Activated T-cell treated with anti-CD3 and anti-CD28 coated beads for 24 hours (primary cell): ENCODE measurements around the gene ATP2B2.
"Not testable (repeated sequence)": the region's sequence is repeated elsewhere in the genome, so short reads cannot be mapped to it uniquely, and the experiment has no call there.

ENCODE experiments used
- DNase-seq: peaks from one replicate; pipeline ENCODE4 v3.0.0-alpha.2; 2020; ENCODE audit warnings: low read depth

ATP2B2 gene

GRCh38 chr3:10321630-10322351, 183.6 kb downstream of the ATP2B2 start:
- DNase-seq: no peak

DNA sequence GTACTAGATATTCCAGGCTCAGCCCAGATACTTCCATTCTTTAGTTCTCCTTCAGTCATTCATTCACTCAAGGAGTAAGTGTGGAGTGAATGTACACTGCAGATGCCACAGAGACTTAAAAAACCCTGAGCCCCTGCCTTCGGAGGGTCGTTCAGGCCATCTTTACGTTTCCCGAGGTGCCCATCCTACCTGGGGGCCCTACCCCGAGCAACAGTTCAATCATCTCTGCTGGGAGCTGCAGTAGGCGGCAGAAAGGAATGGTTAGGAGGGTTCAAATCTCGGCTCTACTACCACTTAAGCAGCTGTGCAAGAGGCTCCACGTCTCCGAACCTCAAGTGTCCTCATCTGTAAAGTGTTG, 185.1 kb downstream of the ATP2B2 start:
- no peak for DNase-seq

GRCh38 chr3:10319804-10320203, 185.6 kb downstream of the ATP2B2 start:
- no peak for DNase-seq

DNA sequence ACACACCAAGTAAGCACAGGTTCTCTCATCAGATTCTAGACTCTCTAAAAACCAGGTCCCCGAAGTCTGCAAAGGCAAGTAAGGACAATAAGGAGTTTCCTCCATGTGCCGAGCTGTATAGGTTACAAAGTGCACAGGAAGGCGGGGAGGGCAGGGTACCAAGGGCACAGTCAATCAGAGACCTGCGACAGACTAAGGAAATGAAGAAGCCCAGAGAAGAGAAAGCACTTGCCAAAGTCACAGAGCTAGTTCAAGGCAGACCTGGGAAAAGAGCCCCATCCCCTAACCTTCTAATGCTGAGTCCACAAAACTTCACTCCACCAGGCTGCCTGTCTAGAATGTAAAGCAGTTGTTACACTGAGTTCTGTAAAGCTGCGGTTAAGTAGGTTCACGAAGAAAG, 186.1 kb downstream of the ATP2B2 start:
- no peak for DNase-seq

DNA sequence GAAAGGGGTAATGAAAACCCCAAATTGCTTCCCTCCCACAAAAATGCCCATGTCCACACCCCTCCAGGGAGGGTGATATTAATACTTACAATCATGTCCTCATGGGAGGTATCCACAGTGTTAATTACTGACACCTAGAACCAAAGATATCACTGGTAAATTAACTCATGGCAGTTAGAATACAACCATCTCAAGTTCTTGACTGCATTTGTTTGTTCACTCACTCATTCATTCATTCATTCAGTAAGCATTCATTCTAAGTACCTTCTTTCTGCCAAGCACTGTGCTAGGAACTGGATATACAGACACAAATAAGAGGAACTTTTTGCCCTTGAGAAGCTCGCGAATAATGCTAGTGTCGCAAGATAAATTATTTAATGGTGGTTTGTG, 187.4 kb downstream of the ATP2B2 start:
- DNase-seq: no peak

- DNase-seq: no peak
Measured at GRCh38 chr3:10317311-10317960, 187.9 kb downstream of the ATP2B2 start.

- DNase-seq: no peak
Measured at GRCh38 chr3:10315771-10316344, 189.5 kb downstream of the ATP2B2 start.

DNA sequence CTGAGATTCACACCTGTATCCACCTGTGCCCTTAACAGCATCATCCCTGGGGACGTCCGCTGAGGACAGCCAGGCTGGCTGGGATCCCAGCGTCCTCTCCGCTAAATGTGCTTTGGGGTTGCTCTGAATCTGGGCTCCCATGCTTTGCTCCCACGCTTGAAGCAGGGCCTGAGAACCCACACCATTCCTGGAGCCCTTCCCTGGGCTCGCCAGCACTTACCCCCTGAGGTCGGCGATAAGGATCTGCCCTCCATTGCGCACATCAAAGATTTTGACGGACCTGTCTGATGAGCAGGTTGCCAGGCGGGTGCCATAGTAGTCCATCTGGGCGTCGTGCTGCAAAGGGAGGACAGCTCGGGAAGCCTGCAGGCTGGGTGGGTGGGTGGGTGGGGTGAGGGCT, 190.3 kb downstream of the ATP2B2 start:
- no peak for DNase-seq

DNA sequence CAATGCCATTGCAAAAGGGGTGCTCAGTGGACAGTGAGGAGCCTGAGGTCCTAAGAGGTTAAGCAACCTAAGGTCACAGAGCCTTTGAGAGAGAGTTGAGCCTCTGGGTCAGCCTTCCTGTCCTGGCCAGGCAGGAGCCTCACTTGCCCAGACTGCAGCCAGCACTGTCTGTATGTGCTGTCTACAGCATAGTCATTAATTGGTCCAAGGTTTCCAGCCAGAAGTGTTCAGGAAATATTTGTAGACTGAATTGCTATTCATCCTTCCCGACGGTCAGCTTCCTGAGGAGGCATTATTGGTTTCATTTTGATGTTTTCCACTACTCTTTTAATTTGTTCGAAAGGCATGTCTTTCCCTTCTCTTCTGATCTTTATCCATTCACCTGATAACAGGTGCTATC, 192.5 kb downstream of the ATP2B2 start:
- DNase-seq: no peak

GRCh38 chr3:10312391-10312790, 193.0 kb downstream of the ATP2B2 start:
- no peak for DNase-seq

GRCh38 chr3:10311710-10312109, 193.7 kb downstream of the ATP2B2 start:
- DNase-seq: no peak

DNA sequence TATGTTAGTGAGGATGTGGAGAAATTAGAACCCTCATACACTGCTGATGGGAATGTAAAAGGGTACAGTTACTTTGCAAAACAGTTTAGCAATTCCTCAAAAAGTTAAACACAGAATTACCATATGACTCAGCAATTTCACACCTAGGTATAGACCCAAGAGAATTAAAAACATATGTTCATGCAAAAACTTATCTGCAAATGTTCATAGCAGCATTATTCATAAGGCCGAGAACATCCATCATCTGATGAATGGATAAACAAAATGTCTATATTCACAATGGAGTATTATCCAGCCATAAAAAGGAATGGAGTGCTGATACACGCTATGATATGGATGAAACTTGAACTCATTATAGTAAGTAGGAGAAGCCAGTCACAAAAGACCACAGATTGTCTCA, 194.8 kb downstream of the ATP2B2 start:
- no peak for DNase-seq

DNA sequence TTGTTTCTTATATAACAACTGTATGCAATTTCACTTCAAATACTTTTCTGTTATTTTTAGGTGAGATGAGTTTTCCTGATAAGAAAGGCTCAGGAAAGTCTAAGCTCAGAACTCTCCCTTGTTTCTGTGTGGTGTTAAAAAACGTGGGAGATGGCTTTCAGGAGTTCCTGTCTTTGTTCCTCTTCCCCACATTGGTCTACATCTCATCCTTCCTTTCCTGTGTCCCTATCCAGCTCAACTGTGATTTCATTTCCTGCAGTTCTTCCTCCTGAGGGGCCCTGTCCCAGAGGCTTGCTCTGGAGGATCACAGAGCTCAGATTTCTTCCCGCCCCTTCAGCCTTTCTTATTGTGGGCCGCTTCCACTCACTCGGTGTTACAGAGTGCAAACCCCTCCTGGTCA, 195.7 kb downstream of the ATP2B2 start:
- no peak for DNase-seq

DNA sequence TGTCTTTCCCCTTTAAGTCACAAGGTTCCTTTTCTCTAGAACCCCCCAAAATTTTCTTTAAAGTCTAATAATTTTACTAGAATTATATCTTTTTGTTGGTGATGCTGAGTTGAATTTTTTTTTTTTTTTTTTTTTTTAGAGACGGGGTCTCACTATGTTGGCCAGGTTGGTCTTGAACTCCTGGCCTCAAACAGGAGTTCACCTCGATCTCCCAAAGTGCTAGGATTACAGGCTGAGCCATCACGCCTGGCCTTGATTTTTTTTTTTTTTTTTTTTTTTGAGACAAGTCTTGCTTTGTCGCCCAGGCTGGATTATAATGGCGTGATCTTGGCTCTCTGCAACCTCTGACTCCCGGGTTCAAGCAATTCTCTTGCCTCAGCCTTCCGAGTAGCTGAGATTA, 196.7 kb downstream of the ATP2B2 start:
- no peak for DNase-seq

- no peak for DNase-seq
Measured at GRCh38 chr3:10306156-10306555, 199.2 kb downstream of the ATP2B2 start.

DNA sequence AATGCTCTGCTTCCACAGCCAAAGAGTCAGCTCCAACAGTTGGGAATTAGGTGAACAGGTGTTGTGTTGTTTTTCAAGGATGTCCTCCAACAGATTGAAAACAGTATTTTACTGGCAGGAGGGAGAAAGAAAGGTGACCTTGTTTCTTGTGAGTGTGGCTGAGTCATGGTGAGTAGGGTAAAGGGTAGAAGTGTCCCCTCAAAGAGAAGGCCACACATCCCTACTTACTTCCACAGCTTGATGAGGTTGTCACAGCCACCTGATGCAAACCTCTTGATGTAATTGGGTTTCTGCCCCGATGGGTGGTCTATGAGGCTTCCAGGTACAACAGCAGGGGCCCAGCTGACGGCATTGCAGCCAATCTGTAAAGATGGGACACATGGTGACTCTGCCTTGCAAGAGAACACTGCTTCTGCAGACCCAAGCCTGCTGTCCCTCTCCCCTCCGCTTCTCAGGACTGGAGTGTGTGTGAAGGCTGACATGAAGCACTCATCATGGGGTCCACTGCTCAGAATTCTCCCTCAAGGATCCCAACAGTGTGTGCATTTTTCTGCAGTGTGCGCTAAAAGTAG, 200.0 kb downstream of the ATP2B2 start:
- DNase-seq: no peak

GRCh38 chr3:10304905-10305304, 200.5 kb downstream of the ATP2B2 start:
- DNase-seq: no peak

DNA sequence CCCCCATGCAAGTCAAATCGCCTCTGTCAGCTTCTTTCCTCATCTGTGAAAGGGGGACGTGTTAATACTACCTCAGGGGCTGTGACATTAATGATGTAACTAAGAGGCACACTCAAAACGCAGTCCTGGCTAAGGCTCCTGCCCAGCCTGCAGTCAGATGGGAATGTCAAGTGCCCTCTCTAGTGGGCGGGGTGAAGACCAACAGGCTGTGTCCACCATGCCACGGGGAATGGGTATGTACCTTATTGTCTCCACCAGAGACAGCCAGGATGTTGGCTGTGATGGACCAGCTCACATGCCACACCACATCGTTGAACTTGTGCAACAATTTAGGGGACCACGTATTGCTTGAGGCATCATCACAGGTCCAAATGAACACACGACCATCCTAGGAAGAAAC, 201.6 kb downstream of the ATP2B2 start:
- DNase-seq: no peak

GRCh38 chr3:10303105-10303504, 202.3 kb downstream of the ATP2B2 start:
- DNase-seq: no peak

GRCh38 chr3:10300087-10300486, 205.3 kb downstream of the ATP2B2 start:
- no peak for DNase-seq

- DNase-seq: no peak
Measured at GRCh38 chr3:10299679-10300078, 205.7 kb downstream of the ATP2B2 start.

DNA sequence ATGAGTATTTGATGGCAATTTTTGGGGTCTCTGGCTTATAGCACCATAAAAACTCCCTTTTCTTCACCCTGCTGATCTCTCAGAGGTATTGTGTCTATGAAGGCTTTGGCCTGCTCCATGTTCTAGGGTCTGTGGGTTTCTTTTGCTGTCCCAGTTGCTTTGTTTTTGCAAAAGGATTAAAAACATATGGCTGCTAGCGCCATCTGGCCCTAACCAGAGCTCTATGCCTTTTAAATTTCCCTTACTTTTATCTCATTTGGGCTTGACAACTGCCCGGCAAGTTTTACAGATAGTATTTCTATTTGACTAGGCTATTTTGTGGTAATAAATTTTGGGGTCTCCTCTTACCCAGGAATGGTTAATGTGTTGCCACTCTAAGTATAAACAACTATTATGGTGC, 206.2 kb downstream of the ATP2B2 start:
- no peak for DNase-seq

GRCh38 chr3:10298064-10298463, 207.3 kb downstream of the ATP2B2 start:
- DNase-seq: not testable (repeated sequence)
